ENCODE results near the gene CYP3A4. TPM values are rescaled to one million over a fixed set of nuclear protein-coding genes. Genes with fewer than 3 reads are reported as not detected.
A peak's percentile ranks its signal among the peaks of the same experiment; 100 is the strongest.
"Not testable (repeated sequence)": the region's sequence is repeated elsewhere in the genome, so short reads cannot be mapped to it uniquely, and the experiment has no call there.

The CYP3A4 gene
- total and polyA plus RNA-seq, 2 of the 13 experiments (the other 11 are each of a cell fraction or from before 2014, with no cell fraction given) = 0.11 to 0.24 TPM

DNA sequence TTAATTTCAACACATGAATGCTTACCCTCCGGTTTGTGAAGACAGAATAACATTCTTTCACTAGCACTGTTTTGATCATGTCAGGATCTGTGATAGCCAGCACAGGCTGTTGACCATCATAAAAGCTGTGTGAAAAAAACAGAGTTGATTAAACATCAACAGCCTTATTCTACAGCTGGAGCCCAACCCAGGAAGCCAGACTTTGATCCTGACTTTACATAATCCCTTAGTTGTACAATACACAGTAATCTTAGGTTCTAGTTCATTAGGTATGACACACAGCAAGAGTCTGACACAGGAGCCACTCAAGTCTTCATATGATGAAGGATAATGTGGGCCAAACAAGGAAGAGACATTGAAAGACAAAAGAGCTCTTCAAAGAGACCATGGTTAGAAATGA lies 11.4 kb downstream of the CYP3A4 start (continued):
- TF ChIP-seq PITX1 (CRISPR knock-in tag; IDR thresholded peaks at IDR 0.05) (peak; percentile 65; the same call in 1 of the 2 replicates), ZBTB21 (CRISPR knock-in tag; IDR thresholded peaks at IDR 0.05) (0 out of 2 replicates have a peak, but pooled peaks have one; percentile 26), ZNF644 (CRISPR knock-in tag; IDR thresholded peaks at IDR 0.05; ENCODE audit: low read depth) (peak; percentile 75), ZNF850 (CRISPR knock-in tag; conservative IDR thresholded peaks at IDR 0.05) (no peak), ZKSCAN8 (CRISPR knock-in tag; IDR thresholded peaks at IDR 0.05; ENCODE audit: borderline replicate concordance) (no peak), FOXA3 (CRISPR knock-in tag; IDR thresholded peaks at IDR 0.05) (peak; percentile 79), HMG20A (CRISPR knock-in tag; IDR thresholded peaks at IDR 0.05; ENCODE audit: borderline replicate concordance) (peak; percentile 83; the same call in 1 of the 2 replicates), PPARG (CRISPR knock-in tag; conservative IDR thresholded peaks at IDR 0.05) (0 out of 2 replicates have a peak, but pooled peaks have one; percentile 47), ZMYM4 (CRISPR knock-in tag; IDR thresholded peaks at IDR 0.05) (0 out of 2 replicates have a peak, but pooled peaks have one; percentile 26), MIER3 (CRISPR knock-in tag; IDR thresholded peaks at IDR 0.05; ENCODE audit: borderline replicate concordance) (0 out of 2 replicates have a peak, but pooled peaks have one; percentile 57), ZMYM3 (CRISPR knock-in tag; IDR thresholded peaks at IDR 0.05) (peak; percentile 40; the same call in 1 of the 2 replicates), NCOA2 (CRISPR knock-in tag; IDR thresholded peaks at IDR 0.05) (peak; percentile 55; the same call in 1 of the 2 replicates), NONO (IDR thresholded peaks at IDR 0.05) (no peak), NONO (CRISPR knock-in tag; conservative IDR thresholded peaks at IDR 0.05) (no peak), CEBPB (IDR thresholded peaks at IDR 0.05; ENCODE audit: borderline replicate concordance, low read depth, low read length) (peak; percentile 34; the same call in 1 of the 2 replicates), ASH2L (IDR thresholded peaks at IDR 0.05; ENCODE audit: insufficient read length, low read depth, low read length) (no peak), ZSCAN20 (CRISPR knock-in tag; IDR thresholded peaks at IDR 0.05; ENCODE audit: borderline replicate concordance) (no peak), RFX5 (IDR thresholded peaks at IDR 0.05; ENCODE audit: low read depth, low read length) (no peak), HOXA5 (CRISPR knock-in tag; IDR thresholded peaks at IDR 0.05) (0 out of 2 replicates have a peak, but pooled peaks have one; percentile 30), HNF4G (IDR thresholded peaks at IDR 0.05; ENCODE audit: borderline replicate concordance, low read depth, low read length) (peak; percentile 86), HNF4G (CRISPR knock-in tag; IDR thresholded peaks at IDR 0.05; ENCODE audit: borderline replicate concordance, low read depth) (peak; percentile 43; the same call in 1 of the 2 replicates), IRF2 (CRISPR knock-in tag; IDR thresholded peaks at IDR 0.05) (0 out of 2 replicates have a peak, but pooled peaks have one; percentile 15), FOXO1 (CRISPR knock-in tag; IDR thresholded peaks at IDR 0.05) (peak; percentile 58; the same call in 1 of the 2 replicates), POLR2A (IDR thresholded peaks at IDR 0.05; ENCODE audit: insufficient read depth in 1 of 2, low read depth in 2 of 2, low read length in 2 of 2) (no peak), TBL1XR1 (IDR thresholded peaks at IDR 0.05; ENCODE audit: borderline replicate concordance, low read length, partially characterized antibody) (peak; percentile 44), PHF21A (CRISPR knock-in tag; IDR thresholded peaks at IDR 0.05) (peak; percentile 45; the same call in 1 of the 2 replicates), ZKSCAN1 (IDR thresholded peaks at IDR 0.05; ENCODE audit: low read length) (no peak)
- TF ChIP-seq, protein P1, sequence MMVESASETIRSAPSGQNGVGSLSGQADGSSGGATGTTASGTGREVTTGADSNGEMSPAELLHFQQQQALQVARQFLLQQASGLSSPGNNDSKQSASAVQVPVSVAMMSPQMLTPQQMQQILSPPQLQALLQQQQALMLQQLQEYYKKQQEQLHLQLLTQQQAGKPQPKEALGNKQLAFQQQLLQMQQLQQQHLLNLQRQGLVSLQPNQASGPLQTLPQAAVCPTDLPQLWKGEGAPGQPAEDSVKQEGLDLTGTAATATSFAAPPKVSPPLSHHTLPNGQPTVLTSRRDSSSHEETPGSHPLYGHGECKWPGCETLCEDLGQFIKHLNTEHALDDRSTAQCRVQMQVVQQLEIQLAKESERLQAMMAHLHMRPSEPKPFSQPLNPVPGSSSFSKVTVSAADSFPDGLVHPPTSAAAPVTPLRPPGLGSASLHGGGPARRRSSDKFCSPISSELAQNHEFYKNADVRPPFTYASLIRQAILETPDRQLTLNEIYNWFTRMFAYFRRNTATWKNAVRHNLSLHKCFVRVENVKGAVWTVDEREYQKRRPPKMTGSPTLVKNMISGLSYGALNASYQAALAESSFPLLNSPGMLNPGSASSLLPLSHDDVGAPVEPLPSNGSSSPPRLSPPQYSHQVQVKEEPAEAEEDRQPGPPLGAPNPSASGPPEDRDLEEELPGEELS (CRISPR knock-in tag; IDR thresholded peaks at IDR 0.05) = peak; percentile 87

GRCh38 chr7:99769494-99769893 lies 14.5 kb downstream of the CYP3A4 start:
- H3K4me3 ChIP-seq (replicated peaks in 1 of 3; ENCODE audit: insufficient read depth in 1 of 3, low read depth in 2 of 3, low read length in 3 of 3); H3K27me3 ChIP-seq (ENCODE audit: control insufficient read depth in 1 of 2, insufficient read depth in 2 of 2, low read length in 2 of 2); H2AFZ ChIP-seq (ENCODE audit: low read length); DNase-seq (ENCODE audit: low spot score); H3K36me3 ChIP-seq (replicated peaks in 1 of 2; ENCODE audit: control insufficient read depth in 1 of 2, insufficient read depth in 2 of 2, low read length in 2 of 2); in situ Hi-C loops (cut with HindIII; ENCODE audit: extremely low pct_ligation_motif_present, low pct_unique_long_range_greater_than_20kb); FAIRE-seq; H4K20me1 ChIP-seq (ENCODE audit: insufficient read depth, low read length); H3K4me2 ChIP-seq (ENCODE audit: low read depth, low read length); CTCF ChIA-PET (ENCODE audit: low intra/inter-chr PET ratio, low total read pairs); ATAC-seq; H3K9ac ChIP-seq (ENCODE audit: insufficient read depth, low read depth, low read length); BruUV-seq (replicated peaks); intact Hi-C loops (cut with micrococcal nuclease; ENCODE audit: unreplicated experiment); H3K79me2 ChIP-seq (ENCODE audit: insufficient read depth, low read length); POLR2A ChIA-PET; H3K27ac ChIP-seq (ENCODE audit: extremely low read length, insufficient read depth, low read length): not testable (repeated sequence)
- Histone ChIP-seq H3K9me3 (ENCODE audit: low read length) (peaks cover 10% of the 10 kb centered on the region; the same call in 1 of the 2 replicates), H3K4me1 (ENCODE audit: insufficient read depth, low read length) (peaks cover 26% of the 10 kb centered on the region)
- 97% methylated on average over 3 of the region's 3 CpGs for WGBS (ENCODE audit: low lambda C conversion rate)

Measured in HepG2 (cell line).